NCI-H2029 (cell line): ENCODE results near the gene PES1.
A peak's percentile ranks its signal among the peaks of the same experiment; 100 is the strongest.
"Not testable (repeated sequence)": the region's sequence is repeated elsewhere in the genome, so short reads cannot be mapped to it uniquely, and the experiment has no call there.

Source experiments
- DNase-seq: peaks from one replicate; lab custom pipeline; 2025; lab: John Stamatoyannopoulos, UW

The PES1 gene

DNA sequence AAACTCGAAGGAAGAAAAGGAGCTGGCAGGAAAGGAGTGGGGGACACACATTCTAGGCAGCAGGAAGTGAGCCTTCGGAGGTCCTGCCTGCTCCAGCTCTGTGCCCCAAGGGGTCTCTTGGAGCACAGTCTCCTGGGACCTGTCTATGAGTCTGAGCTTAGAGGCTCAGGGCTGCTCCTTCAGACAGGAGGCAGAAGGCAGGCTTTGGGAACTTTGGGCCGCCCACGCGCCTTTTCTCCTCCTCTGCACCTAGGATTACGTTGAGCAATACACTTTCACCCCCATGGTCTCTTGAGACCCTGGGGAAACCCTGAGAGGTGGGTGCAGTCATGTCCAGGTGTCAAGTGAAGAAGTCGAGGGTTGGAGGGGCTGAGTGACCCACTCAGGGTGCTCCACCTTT, 16.2 kb upstream of the PES1 start:
- no peak for DNase-seq

DNA sequence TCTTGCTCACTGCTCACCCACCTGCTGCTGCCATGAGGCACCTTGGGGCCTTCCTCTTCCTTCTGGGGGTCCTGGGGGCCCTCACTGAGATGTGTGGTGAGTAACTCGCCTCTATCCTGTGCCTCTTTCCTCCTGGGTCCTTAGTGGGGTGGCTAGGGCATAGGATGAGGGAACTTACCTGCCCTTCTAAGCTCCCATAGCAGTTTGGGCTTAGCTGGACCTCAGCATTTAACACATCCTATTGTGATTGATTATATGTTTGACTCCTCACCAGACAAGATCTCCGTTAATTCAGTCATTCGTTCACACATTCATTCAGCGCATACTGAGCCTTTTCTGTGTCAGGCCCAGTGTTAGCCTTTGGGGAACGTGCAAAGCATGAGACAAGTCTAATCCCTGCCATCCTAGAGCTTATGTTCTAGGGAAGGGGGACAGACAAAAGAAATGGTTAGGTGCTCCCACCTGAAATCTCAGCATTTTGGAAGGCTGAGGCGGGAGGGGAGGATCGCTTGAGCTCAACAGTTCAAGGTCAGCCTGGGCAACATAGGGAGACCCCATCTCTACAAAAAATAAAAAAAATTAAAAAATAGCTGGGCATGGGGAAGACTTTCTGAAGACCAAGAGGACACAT, 15.7 kb upstream of the PES1 start:
- no peak for DNase-seq

DNA sequence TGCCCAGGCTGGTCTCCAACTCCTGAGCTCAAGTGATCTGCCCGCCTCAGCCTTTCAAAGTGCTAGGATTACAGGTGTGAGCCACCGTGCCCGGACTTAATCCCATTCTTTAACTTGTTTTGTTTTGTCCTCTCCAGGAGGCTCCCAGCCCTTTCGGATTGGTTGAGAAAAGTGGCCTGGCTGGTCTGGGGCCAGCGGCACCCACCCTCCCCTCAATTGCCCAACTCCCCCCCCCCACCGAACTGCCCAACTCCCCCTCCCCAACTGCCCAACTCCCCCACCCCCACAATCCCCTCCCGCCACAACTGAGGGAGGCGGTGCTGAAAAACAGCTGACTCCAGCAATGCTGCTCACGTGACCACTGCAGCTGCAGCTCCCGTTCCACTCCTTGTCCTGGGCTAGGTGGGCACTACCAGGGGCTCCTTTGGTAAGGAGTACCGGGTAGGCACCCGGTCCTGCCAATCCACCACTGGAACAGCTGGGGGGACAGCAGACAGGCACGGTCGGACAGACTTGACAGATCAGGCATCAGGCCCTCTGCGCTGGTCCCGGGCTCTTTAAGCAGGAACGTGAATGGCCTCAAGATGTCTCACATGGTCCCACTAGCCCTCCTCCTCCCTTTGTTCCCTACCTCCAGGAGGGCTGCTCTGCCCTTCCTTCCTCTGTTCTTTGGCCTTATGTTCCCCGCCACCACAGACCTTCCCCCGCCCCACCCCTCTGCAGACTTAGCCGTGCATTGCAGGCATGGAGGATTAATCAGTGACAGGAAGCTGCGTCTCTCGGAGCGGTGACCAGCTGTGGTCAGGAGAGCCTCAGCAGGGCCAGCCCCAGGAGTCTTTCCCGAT, 15.0 kb upstream of the PES1 start, which contains the start of gene TCN2:
TCN2 (plus strand) TSS at position 720 of the 845 bp plus-strand sequence. CDS start 158 bp downstream, outside the sequence.
- DNase-seq: peak; percentile 58

DNA sequence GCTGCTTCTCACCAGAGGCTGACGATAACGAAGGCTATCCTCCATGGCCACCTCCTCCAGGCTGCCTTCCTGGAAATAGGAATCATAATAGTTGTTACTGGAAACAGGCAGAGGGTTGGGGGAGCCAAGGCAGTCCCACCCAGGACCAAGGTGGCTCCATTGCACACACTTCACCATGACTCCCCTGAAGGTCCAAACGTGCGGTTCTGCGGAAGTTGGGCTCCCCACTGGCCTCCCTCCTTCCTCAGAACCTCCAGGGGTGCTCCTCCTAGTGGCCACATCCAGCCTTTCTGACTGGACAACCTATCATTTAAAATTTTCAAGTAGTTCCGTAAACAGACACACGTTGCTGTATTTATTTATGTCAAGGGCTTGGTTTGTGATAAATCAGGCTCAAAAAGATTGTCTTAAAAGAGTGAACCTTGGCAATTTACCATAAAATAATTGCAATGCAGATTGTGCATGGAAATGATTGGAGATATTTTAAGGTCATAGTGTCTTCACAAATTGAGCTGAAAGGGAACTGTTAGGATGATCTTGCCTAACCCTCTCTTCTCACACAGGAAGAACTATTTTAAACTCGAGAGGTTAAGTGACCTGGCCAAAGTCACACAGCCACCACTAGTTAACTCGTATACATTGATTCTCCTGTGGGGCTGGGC, 13.9 kb upstream of the PES1 start:
- peak; percentile 48 for DNase-seq

DNA sequence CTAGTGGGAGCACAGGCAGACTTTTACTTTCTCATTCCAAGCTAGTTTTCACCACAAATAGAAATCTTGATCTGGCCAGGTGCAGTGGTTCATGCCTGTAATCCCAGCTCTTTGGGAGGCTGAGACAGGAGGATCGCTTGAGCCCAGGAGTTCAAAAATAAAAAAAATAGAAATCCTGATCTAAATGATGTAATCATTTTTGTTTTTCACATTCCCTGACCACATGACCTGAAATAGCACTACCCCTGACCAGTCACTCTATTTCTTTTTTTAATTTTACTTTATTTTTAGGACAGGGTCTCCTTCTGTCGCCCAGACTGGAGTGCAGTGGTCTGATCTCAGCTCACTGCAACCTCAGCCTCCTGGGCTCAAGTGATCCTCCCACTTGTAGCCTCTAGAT, 13.0 kb upstream of the PES1 start:
- DNase-seq: no peak

DNA sequence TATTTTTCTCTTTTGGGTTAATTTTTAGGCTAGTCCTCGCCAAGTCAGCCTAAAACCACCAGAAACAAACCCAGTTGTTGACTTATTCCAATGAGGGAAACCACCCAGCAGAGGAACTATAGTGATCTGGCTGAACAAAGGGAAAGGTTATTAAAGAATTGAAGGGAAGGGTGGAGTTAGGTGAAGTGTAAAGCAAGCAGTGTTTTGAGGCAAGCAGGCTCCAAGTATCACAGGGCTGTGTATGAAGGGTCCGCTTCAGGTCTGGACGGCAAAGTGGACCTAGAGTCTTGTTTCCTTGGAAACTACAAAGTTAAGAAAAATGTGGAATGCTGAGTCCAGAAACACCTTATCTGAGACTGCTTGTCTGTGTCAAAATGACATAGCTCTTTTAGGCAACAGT, 12.1 kb upstream of the PES1 start:
- no peak for DNase-seq

DNA sequence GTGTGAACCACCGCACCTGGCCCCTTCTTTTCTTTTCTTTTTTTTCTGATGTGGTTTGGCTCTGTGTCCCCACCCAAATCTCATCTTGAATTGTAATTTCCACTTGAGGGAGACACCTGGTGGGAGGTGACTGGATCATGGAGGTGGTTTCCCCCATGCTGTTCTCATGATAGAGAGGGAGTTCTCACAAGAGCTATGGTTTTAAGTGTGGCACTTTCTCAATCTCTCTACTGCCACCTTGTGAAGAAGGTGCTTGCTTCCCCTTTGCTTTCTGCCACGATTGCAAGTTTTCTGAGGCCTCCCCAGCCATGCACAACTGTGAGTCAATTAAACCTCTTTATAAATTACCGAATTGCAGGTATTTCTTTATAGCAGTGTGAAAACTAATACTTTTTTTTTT, 10.3 kb upstream of the PES1 start:
- DNase-seq: no peak

DNA sequence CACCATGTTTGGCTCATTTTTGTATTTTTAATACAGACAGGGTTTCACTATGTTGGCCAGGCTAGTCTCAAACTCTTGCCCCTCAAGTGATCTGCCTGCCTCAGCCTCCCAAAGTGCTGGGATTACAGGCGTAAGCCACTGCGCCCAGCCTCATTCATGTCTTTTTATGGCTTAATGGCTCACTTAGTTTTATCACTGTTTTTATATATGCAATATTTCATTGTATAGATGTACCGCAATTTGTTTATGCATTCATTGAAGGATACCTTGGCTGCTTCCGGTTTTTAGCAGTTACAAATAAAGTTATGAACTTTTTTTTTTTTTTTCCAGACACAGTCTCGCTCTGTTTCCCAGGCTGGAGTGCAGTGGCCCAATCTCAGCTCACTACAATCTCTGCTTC, 9.8 kb upstream of the PES1 start:
- DNase-seq: no peak

DNA sequence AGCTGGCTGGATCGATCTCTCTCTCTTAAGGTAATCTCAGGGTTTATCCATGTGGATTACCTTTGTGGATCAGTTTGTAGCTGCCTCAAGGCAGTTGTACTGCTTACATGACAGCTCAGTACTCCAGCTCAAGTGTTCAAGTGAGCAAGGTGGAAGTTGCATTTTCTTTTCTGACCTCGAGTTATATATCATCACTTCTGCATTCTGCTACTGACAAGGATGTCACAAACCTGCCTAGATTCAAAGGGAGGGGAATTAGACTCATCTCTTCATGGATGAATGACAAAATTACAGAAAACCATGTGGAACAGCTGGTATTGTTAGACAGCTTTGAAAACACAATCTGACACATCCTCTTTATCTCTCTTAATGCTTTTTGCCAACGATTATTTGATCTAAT, 9.2 kb upstream of the PES1 start:
- no peak for DNase-seq

DNA sequence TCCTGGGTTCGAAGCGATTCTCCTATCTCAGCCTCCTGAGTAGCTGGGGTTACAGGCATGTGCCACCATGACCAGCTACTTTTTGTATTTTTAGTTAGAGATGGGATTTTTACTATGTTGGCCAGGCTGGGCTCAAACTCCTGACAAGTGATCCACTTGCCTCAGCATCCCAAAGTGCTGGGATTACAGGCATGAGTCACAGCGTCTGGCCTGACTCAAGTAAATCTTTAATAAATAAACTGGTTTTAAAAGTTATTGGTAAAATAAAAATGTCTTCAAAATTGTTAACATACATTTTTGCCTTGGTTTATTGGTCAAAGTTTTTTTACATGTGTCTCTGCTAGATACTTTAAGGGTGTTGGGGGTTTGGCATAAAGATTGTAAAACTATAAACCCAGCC, 7.3 kb upstream of the PES1 start:
- no peak for DNase-seq

DNA sequence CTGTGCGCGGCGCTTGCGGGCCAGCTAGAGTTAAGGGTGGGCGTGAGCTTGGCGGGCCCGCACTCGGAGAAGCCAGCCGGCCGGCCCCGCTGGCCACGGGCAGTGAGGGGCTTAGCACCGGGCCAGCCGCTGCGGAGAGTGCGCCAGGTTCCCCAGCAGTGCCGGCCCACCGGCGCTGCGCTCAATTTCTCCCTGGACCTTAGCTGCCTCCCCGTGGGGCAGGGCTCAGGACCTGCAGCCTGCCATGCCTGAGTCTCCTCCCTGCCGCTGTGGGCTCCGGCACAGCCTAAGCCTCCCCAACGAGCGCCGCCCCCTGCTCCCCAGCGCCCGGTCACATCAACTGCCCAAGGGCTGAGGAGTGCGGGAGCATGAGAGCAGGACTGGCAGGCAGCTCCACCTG, 5.2 kb upstream of the PES1 start:
- no peak for DNase-seq

DNA sequence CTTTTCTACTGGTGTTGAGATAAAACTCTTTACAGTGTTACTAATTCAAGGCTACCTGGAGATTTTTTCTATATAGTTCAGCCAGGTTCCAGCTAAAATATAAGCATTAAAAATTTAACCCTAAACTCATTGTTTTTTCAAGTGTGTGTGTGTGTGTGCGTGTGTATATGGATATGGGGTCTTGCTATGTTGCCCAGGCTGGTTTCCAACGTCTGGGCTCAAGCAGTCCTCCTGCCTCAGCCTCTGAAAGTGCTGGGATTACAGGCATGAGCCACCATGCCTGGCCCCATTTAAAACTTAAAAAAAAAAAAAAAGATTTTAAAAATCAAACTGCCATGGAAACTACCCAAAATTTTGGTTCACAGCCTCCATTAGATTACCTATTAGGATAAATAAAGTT, 4.5 kb upstream of the PES1 start:
- DNase-seq: no peak

DNA sequence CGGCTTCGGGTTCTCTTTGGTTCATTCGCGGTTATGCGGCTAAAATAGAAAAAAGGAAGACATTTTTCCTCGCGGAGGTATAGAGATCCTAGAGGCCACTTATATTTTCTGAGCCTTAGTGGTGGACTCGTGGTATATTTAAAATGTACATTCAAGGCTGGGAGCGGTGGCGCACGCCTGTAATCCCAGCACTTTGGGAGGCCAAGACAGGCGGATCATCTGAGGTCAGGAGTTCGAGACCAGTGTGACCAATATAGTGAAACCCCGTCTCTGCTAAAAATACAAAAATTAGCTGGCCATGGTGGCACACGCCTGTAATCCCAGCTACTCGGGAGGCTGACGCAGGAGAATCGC, 627 bp upstream of the PES1 start:
- DNase-seq: not testable (repeated sequence)

DNA sequence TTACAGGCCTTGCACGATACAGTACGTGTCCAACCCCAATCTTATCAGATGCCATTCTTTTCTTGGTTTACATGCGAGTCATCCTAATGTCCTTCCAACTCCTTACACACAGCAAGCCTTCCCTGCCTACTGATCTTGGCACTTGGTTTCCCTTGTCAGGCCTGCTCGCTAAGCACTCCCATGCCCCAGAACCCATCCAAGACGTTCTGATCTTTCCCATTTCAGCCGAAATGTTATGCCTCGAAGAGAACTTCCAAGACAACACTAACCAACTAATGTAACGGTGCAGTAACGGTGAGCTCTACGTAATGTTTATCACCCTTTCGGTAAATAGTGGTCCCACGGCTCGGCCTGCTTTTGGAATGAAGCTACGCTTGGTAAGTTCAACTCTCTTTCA, 521 bp downstream of the PES1 start:
- no peak for DNase-seq

DNA sequence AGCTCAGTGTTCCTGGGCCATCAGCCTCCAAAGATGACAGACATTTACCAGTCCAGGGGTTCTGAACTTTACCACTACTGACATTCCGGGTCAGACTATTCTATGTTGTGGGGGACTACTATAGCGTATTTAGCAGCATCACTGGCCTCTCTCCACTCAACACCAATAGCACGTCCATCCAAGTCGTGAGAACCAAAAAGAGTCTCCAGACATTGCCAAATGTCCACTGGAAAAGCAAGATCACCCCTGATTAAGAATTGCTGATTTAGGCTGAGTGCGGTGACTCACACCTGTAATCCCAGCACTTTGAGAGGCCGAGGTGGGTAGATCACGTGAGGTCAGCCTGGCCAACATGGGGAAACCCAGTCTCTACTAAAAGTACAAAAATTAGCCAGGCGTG, 5.3 kb downstream of the PES1 start:
- DNase-seq: no peak

DNA sequence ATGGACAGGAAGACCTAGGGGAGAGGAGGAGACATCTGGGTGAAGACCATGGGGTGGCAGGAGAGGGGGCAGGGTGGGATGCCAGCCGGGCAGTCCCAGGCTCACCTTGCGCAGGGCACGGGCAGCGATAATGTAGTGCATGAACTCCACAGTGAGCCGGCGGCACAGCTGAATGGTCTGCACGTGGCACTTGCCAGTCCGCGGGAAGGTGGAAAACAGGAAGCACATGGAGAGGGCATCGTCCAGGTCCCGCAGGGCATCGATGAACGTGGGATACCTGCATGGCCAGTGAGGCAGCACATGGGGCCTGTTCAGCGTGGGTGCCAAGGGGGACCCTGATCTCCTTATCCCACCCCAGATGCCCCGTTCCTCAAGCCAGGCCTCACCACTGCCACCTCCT, 7.3 kb downstream of the PES1 start:
- DNase-seq: no peak

DNA sequence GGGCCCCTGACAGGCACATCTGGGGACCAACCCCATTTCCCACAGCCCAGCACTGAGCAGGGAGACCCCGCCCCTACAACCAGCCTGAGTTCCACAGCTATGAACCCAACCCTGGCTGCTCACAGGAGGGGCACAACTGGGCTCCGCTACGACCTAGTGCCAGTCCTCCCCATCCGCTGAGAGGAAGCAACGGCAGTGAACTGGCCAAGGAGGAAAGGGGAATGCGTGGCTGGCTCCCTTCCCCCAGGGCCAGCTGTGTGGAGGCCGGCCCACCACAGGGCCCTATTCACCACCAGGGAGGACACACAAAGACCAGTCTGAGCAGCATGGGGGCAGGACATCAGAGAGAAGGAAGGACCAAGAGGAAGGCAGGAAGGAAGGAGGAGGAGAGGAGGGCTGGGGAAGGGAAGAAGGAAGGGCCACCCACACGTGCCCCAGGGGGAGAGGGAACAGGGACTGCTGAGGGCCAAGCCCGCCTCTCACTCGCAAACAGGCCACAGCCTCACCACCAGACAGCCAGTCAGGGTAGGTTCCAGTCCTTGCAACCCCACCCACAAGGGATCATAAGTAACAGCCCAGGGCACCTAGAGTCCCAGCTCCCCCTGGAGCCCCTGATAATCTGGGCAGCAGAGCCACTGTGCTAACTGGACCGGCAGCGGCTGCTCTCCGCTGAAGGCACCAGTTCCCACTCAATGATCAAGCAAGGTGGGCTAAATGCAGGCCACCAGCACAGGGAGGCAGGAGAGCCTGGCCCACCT, 8.7 kb downstream of the PES1 start:
- no peak for DNase-seq

DNA sequence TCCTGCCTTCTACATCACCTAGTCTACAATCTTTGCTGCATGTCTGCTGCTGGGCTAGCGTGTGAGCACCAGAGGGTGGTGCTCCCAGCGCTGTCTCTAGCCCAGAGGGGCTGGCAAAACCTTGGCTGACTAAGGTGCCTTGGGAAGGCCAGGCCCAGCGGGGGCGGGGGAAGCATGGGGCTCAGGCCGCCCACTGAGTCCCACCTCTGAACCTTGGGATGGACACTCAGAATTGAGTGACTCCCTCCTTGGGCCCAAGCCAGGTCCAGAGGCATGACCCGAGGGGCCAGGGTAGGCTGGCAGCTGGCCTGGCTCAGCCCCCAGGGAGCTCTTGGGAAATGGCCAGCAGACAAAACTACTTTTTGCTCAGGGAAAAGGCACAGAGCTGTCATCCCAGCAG, 9.7 kb downstream of the PES1 start:
- DNase-seq: no peak

DNA sequence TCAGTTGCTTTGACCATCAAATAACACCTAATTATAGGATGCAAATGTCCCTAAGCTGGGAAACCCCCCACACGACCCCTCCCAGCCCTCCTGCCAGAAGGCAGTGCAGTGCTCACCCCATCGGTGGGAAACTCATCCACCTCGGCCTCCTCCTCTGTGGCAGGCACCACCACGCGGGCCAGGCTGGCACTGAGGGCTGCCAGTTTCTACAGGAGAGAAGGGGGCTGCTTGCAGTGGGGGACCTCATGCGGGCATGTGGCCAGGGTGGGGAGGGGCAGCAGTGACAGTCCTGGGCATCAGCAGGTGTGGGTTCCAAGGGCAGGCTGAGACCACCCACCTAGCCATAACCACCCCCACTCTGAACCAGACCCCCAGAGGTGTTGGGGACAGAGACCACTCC, 10.8 kb downstream of the PES1 start:
- no peak for DNase-seq

DNA sequence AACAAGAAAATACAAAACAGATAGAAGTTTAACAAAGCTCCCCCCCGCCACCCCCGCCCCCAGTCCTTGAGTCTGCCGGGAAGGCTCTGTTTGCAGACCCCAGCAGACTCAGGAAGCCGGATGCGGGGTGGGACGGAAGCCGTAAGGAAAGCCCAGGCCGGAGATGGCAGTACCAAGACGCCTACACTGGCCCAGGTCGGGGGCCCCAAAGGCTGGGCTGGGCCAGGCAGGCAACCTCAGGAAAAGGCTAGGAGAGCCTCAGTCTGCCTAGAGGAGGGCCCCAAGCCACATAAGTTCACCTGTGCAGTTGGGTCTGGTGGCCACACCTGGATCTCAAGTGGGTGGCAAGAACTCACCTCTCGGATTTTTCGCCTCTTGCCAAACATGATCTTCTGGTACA, 13.2 kb downstream of the PES1 start:
- DNase-seq: no peak

DNA sequence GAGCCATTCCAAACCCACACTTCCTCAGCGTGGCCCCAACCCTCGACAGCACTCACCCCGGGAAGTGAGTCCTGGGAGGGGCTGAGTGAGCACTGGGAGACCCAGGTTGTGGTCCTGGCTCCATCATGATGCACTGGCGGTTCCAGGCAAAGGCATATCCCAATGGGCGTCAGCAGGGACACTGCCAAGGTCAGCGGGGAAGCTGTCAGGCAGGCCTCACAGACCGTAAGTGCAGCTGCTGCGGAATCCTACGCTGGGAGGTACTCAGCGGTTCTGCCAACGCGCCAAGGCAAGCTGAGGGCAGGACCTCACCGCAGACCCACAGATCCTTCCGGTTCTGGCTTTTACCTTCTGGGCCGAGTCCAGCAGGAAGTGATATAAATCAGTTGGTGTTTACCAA, 15.9 kb downstream of the PES1 start:
- no peak for DNase-seq

DNA sequence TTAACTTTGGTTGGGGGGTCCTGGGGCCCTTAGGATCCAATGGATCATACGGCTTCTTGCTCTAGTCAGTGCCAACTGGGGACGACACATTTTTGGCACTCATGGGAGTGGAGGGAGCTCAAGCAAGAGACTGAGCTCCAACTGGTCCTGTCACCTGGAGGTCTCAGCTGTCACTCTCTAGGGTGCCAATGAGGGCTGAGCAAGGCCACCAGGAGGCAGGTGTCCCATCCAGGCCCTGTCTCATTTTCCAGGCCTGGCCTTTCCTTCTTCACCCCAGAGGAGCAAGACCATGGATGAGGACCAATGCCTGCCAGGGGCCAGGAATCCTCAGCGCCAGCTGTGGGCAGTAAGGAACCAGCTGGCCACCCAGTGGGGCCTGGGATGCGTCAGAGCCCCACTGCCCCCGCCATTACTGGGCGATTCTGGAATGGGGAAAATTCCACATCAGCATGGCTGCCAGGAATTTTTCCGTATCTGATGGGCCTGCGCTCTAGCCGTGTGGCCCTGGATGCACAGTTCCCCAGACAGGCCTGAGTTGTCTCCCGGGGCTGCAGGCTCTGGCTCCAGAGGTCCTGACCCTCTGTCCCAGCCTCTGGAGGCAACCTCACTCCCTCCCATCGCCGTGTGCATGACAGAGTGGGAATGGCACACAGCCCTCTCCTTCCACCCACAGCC, 16.6 kb downstream of the PES1 start:
- DNase-seq: no peak
